Body of pancreas (tissue), 4 donors: ENCODE data around the gene YWHAG. TPM values are rescaled to one million over a fixed set of nuclear protein-coding genes. Genes with fewer than 3 reads are reported as not detected.

Source experiments
- ATAC-seq: fragments of 150-250 bp; one replicate; pipeline ENCODE4 v1.9.1; 2016
- DNase-seq, 4 donors: peaks; one replicate each; pipeline ENCODE4 v3.0.0-alpha.2; 2019
- H3K27ac ChIP-seq, 4 donors: fragments of 200-600 bp; sonication (generic); 1 replicate in 3 of 4; 2 replicates in 1 of 4; pipeline versions ENCODE4 v1.5.1 to v1.6.1; 2016 to 2019; ENCODE audit warnings: mild to moderate bottlenecking in 1 of 4, mixed read lengths in 1 of 4, moderate library complexity in 1 of 4
- H3K27me3 ChIP-seq, 2 donors: fragments of 200-600 bp; sonication (generic); one replicate each; pipeline ENCODE4 v1.6.0; 2016; ENCODE audit warnings: mild to moderate bottlenecking in 1 of 2
- H3K36me3 ChIP-seq, 2 donors: fragments of 200-600 bp; sonication (generic); replicated peaks in 1 of 2; 2 replicates each; pipeline ENCODE4 v1.5.1; 2016; ENCODE audit warnings: low read depth in 2 of 2; ENCODE audit not compliant: insufficient read depth in 1 of 2
- H3K4me1 ChIP-seq: fragments of 200-600 bp; sonication (generic); one replicate; pipeline ENCODE4 v1.6.0; 2016
- H3K4me3 ChIP-seq, 2 donors: fragments of 200-600 bp; sonication (generic); 1 replicate in 1 of 2; 2 replicates in 1 of 2; pipeline ENCODE4 v1.5.1; 2016 to 2019
- H3K9me3 ChIP-seq, 3 donors: fragments of 200-600 bp; sonication (generic); 1 replicate in 2 of 3; 2 replicates in 1 of 3; pipeline ENCODE4 v1.5.1; 2016
- CTCF ChIP-seq, 7 experiments: fragments of 450-650 bp in 4 of 7; fragments of 200-600 bp in 3 of 7; sonication (generic) in 3 of 7; IDR thresholded peaks; one replicate each; pipeline ENCODE4 v1.5.1; 2016 to 2019; ENCODE audit warnings: antibody characterized with exemption in 7 of 7
- POLR2A ChIP-seq, 3 donors: fragments of 450-650 bp; IDR thresholded peaks; one replicate each; pipeline ENCODE4 v1.6.1; 2016; ENCODE audit warnings: antibody characterized with exemption in 3 of 3, mild to moderate bottlenecking in 2 of 3
- WGBS, 2 donors: methylation state at CpG; one replicate each; pipeline ENCODE4 v1.1.5; 2017; 5-methylcytosine and 5-hydroxymethylcytosine counted together
- intact Hi-C: fragments of 100-400 bp; cut with DNase I; formaldehyde crosslinking; loops from one replicate; pipeline ENCODE4 v1.15.1; 2023
- total RNA-seq, 2 donors: library from RNA; depleted of rRNA; stranded (reverse); fragments of >200 nt; gene quantifications; one replicate each; pipeline ENCODE4 v1.1.0, GENCODE V29; 2016

YWHAG gene
- total RNA-seq: 10 to 100 TPM; 24.1 to 60.0 TPM

- Histone ChIP-seq H3K4me3 (peak within 1 kb of the TSS; percentile 86 to 89), H3K27me3 (no peaks in the 10 kb centered on the region), H3K4me1 (peaks cover 41% of the 10 kb centered on the region), H3K9me3 (no peaks in the 10 kb centered on the region), H3K36me3 (no peaks in the 10 kb centered on the region), H3K27ac (peak within 1 kb of the TSS; percentile 97 to 100 (median 99))
- ATAC-seq: peak; percentile 83
- DNase-seq: peak; percentile 91 to 94 (median 91)
- TF ChIP-seq POLR2A (IDR thresholded peaks at IDR 0.05): peak; percentile 98 to 99 (median 99)
- peak in 1 of 7 experiments; percentile 2 for TF ChIP-seq CTCF (IDR thresholded peaks at IDR 0.05)
- intact Hi-C loops: no loop called here
- WGBS, 2 donors: 0% methylated on average over 6 to 75 of the region's 80 CpGs
Measured at GRCh38 chr7:76358481-76359110, at the start of gene YWHAG. TSS of gene YWHAG (minus strand) at chr7:76358991. CDS start at chr7:76358808, 183 bp downstream.

- Histone ChIP-seq H3K4me3 (no peak overlapping the region), H3K4me1 (no peaks in the 10 kb centered on the region), H3K36me3 (no peaks in the 10 kb centered on the region), H3K27me3 (no peaks in the 10 kb centered on the region), H3K27ac (no peak overlapping the region), H3K9me3 (no peaks in the 10 kb centered on the region)
- TF ChIP-seq CTCF (IDR thresholded peaks at IDR 0.05) (no peak), POLR2A (IDR thresholded peaks at IDR 0.05) (no peak)
- intact Hi-C loops: no loop called here
- DNase-seq (no peak), ATAC-seq (no peak)
Measured at GRCh38 chr7:76408121-76408560, 49.4 kb upstream of the YWHAG start.

GRCh38 chr7:76407718-76408117 lies 48.9 kb upstream of the YWHAG start:
- no peaks in the 10 kb centered on the region for H3K9me3 ChIP-seq
- TF ChIP-seq CTCF (IDR thresholded peaks at IDR 0.05): no peak
- no peaks in the 10 kb centered on the region for H3K4me1 ChIP-seq
- no peaks in the 10 kb centered on the region for H3K36me3 ChIP-seq
- 84 to 87% methylated on average over 4 of the region's 4 CpGs for WGBS, 2 donors
- DNase-seq (no peak), ATAC-seq (no peak)
- no peaks in the 10 kb centered on the region for H3K27me3 ChIP-seq
- no peak overlapping the region for H3K4me3 ChIP-seq
- intact Hi-C loops: no loop called here
- no peak overlapping the region for H3K27ac ChIP-seq

- intact Hi-C loops: no loop called here
- no peaks in the 10 kb centered on the region for H3K27me3 ChIP-seq
- no peak for ATAC-seq
- H3K4me1 ChIP-seq: no peaks in the 10 kb centered on the region
- 97 to 98% methylated on average over 5 to 8 of the region's 9 CpGs for WGBS, 2 donors
- no peak overlapping the region for H3K27ac ChIP-seq
- DNase-seq: no peak
- H3K4me3 ChIP-seq: no peak overlapping the region
- no peaks in the 10 kb centered on the region for H3K36me3 ChIP-seq
- TF ChIP-seq CTCF (IDR thresholded peaks at IDR 0.05) (no peak), POLR2A (IDR thresholded peaks at IDR 0.05) (no peak)
- no peaks in the 10 kb centered on the region for H3K9me3 ChIP-seq
Measured at GRCh38 chr7:76405738-76406137, 46.9 kb upstream of the YWHAG start.
